GM12878 (cell line): ENCODE data around the gene CHD5. TPM values are rescaled to one million over a fixed set of nuclear protein-coding genes. Genes with fewer than 3 reads are reported as not detected.

Experiments
- ATAC-seq: fragments of 200-7000 bp; cut with Tn5 transposase; 3 replicates; pipeline ENCODE4 v1.9.1; 2020; ENCODE audit warnings: mild to moderate bottlenecking, moderate library complexity
- BruUV-seq: library from RNA; stranded (reverse); fragments of 400-500 nt; replicated peaks from 2 replicates; lab custom pipeline; 2021; lab: Mats Ljungman, UMichigan
- CTCF ChIA-PET: fragments of 300-600 bp; sonication (Branson Sonifier 250); formaldehyde crosslinking; extraction: SDS; loops from one replicate; lab custom pipeline; 2021; ENCODE audit warnings: inconsistent platforms; lab: Yijun Ruan, JAX
- POLR2A ChIA-PET: fragments of 350-600 bp; formaldehyde crosslinking; extraction: SDS; loops from one replicate; lab custom pipeline; 2021; ENCODE audit warnings: inconsistent platforms; lab: Charles Lee
- RAD21 ChIA-PET: fragments of 300-600 bp; sonication (Branson Sonifier 250); formaldehyde crosslinking; loops from one replicate; lab custom pipeline; 2023; ENCODE audit warnings: antibody characterized with exemption; ENCODE audit not compliant: unreplicated experiment; lab: Charles Lee
- SMC1A ChIA-PET: fragments of 300-600 bp; sonication (Branson Sonifier 250); formaldehyde crosslinking; loops from one replicate; lab custom pipeline; 2023; ENCODE audit not compliant: unreplicated experiment, uncharacterized antibody; lab: Charles Lee
- DNase-seq: peaks from one replicate; pipeline ENCODE4 v3.0.0-alpha.2; 2011; ENCODE audit warnings: low read depth, low spot score
- FAIRE-seq: peaks from 3 replicates; lab custom pipeline; 2011; peaks lifted over from hg19 to GRCh38; lab: Jason Lieb, UNC
- H2AFZ ChIP-seq: 2 replicates; pipeline ENCODE4 v1.6.0; 2011; ENCODE audit warnings: low read depth, low read length, control low read depth; ENCODE audit not compliant: control insufficient read depth
- H3K27ac ChIP-seq: 2 replicates; pipeline ENCODE4 v1.5.1; 2011; ENCODE audit warnings: control low read depth; ENCODE audit not compliant: control insufficient read depth, insufficient read depth
- H3K27me3 ChIP-seq, 2 experiments: replicated peaks in 1 of 2; 2 replicates each; pipeline versions ENCODE4 v1.6.0 to v1.6.1; 2011; ENCODE audit warnings: low read length in 1 of 2; ENCODE audit not compliant: control insufficient read depth in 2 of 2, insufficient read depth in 2 of 2
- H3K36me3 ChIP-seq, 2 experiments: 2 replicates each; pipeline ENCODE4 v1.5.1; 2011; ENCODE audit warnings: low read length in 1 of 2; ENCODE audit not compliant: control insufficient read depth in 2 of 2, insufficient read depth in 2 of 2
- H3K4me1 ChIP-seq: 2 replicates; pipeline ENCODE4 v1.6.1; 2011; ENCODE audit warnings: mild to moderate bottlenecking, low read length, moderate library complexity, mixed read lengths; ENCODE audit not compliant: control insufficient read depth, insufficient read depth
- H3K4me2 ChIP-seq: 2 replicates; pipeline ENCODE4 v1.6.0; 2011; ENCODE audit warnings: control low read depth; ENCODE audit not compliant: control insufficient read depth, insufficient read depth
- H3K4me3 ChIP-seq: fragments of 200-600 bp; sonication (generic); 2 replicates; pipeline ENCODE4 v1.5.1; 2016
- H3K79me2 ChIP-seq: 2 replicates; pipeline ENCODE4 v1.6.0; 2011; ENCODE audit warnings: low read length; ENCODE audit not compliant: control insufficient read depth, insufficient read depth
- H3K9ac ChIP-seq: 2 replicates; pipeline ENCODE4 v1.8.0; 2011; ENCODE audit warnings: low read length, control low read depth, mixed read lengths; ENCODE audit not compliant: control insufficient read depth, insufficient read depth
- H3K9me3 ChIP-seq: replicated peaks from 3 replicates; pipeline ENCODE4 v1.5.1; 2011; ENCODE audit warnings: mild to moderate bottlenecking, low read length; ENCODE audit not compliant: control insufficient read depth, insufficient read depth
- H4K20me1 ChIP-seq: 2 replicates; pipeline ENCODE4 v1.6.0; 2011; ENCODE audit not compliant: control insufficient read depth, insufficient read depth
- GATAD2B ChIP-seq: fragments of 450-650 bp; conservative IDR thresholded peaks from 2 replicates; pipeline ENCODE4 v1.6.1; 2017; ENCODE audit warnings: low read depth, mild to moderate bottlenecking, moderate library complexity
- MEF2A ChIP-seq: IDR thresholded peaks from 2 replicates; pipeline ENCODE4 v1.6.1; 2011; ENCODE audit warnings: low read depth, mild to moderate bottlenecking, low read length, moderate library complexity; ENCODE audit not compliant: insufficient read depth
- POLR2A ChIP-seq: IDR thresholded peaks from 2 replicates; pipeline ENCODE4 v1.6.1; 2011; ENCODE audit warnings: low read depth, mild to moderate bottlenecking, low read length
- STAT3 ChIP-seq: IDR thresholded peaks from 2 replicates; pipeline ENCODE4 v1.6.1; 2011; ENCODE audit warnings: low read depth, low read length, improper control_type of control experiment
- YY1 ChIP-seq: IDR thresholded peaks from 2 replicates; pipeline ENCODE4 v1.6.1; 2011; ENCODE audit warnings: low read depth, mild to moderate bottlenecking, low read length
- ZNF207 ChIP-seq: fragments of 450-650 bp; IDR thresholded peaks from 2 replicates; pipeline ENCODE4 v1.6.1; 2014; ENCODE audit warnings: antibody characterized with exemption, mild to moderate bottlenecking, borderline replicate concordance
- ZNF217 ChIP-seq: fragments of 450-650 bp; IDR thresholded peaks from 2 replicates; pipeline ENCODE4 v1.6.1; 2017; ENCODE audit warnings: antibody characterized with exemption, mild to moderate bottlenecking
- WGBS: methylation state at CpG from one replicate; pipeline ENCODE4 v1.1.6; 2016; ENCODE audit warnings: low lambda C conversion rate; ENCODE audit not compliant: insufficient replicate concordance, insufficient coverage; ENCODE audit errors: missing lambda C conversion rate; 5-methylcytosine and 5-hydroxymethylcytosine counted together
- in situ Hi-C: fragments of 300-500 bp; cut with MboI; formaldehyde crosslinking; loops from 9 replicates; pipeline ENCODE4 v1.14.3; 2018; ENCODE audit warnings: mixed read lengths
- intact Hi-C: fragments of 100-400 bp; cut with micrococcal nuclease; formaldehyde crosslinking; loops from one replicate; pipeline ENCODE4 v1.14.2; 2022; ENCODE audit not compliant: unreplicated experiment
- polyA plus RNA-seq, 11 experiments: library from polyadenylated mRNA; depleted of rRNA in 4 of 11; unstranded in 6 of 11; stranded (reverse) in 5 of 11; fragments of >200 nt; fragmentation: Nextera tagmentation in 4 of 11; fragmentation: Illumina TruSeq in 1 of 11; extraction: Ambion mirVana in 4 of 11; extraction: Trizol in 1 of 11; gene quantifications; 1 replicate in 1 of 11; 2 replicates in 10 of 11; pipeline versions ENCODE4 v1.2.1 to v1.2.3, GENCODE V29; 2011 to 2016; ENCODE audit warnings: inconsistent platforms in 2 of 11, missing spikeins in 2 of 11, low read depth in 1 of 11
- total RNA-seq, 4 experiments: library from RNA; depleted of rRNA in 3 of 4; stranded (reverse); fragments of >200 nt in 3 of 4; fragmentation: Illumina TruSeq in 1 of 4; extraction: Trizol in 1 of 4; gene quantifications; 2 replicates each; pipeline versions ENCODE4 v1.2.1 to v1.2.3, GENCODE V29; 2013 to 2021
- TF ChIP-seq, protein P1 (sequence below): fragments of 450-650 bp; IDR thresholded peaks from 2 replicates; pipeline ENCODE4 v1.6.1; 2017; ENCODE audit warnings: low read depth, mild to moderate bottlenecking, moderate library complexity
- TF ChIP-seq, protein P2 (sequence below): fragments of 450-650 bp; IDR thresholded peaks from 2 replicates; pipeline ENCODE4 v1.6.1; 2018; ENCODE audit warnings: mild to moderate bottlenecking, low read depth, moderate library complexity; ENCODE audit not compliant: partially characterized antibody
- TF ChIP-seq, protein P3 (sequence below): IDR thresholded peaks from 2 replicates; pipeline ENCODE4 v1.6.1; 2011; ENCODE audit warnings: borderline replicate concordance, low read depth, mild to moderate bottlenecking, moderate library complexity, low read length; ENCODE audit not compliant: insufficient read depth, poor library complexity, severe bottlenecking

Gene CHD5
- total and polyA plus RNA-seq, 10 of the 15 experiments (the other 5 are each of a cell fraction or from before 2014, with no cell fraction given): 0.03 to 0.49 (median 0.13) TPM; not detected in 3

DNA sequence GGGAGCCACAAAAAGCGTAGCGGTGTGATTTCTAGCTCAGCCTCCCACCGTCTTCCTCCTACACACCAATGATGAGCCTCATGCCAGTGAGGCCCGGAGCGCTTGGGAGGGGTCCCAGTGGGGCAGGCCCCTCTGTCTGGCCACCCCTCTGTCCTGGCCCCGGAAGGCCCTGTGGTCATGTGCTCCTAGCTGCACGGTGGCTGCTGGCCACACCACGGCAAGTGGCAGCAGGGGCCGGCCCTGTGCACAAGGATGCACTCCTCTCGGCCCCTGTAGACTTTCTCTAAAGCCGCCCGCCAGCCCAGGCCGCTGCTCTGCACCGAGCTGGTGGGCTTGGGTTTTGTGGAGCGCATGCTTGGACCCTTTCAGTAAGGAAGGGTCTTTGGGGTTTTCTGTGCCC is 80.8 kb downstream of the CHD5 start:
- Histone ChIP-seq H3K4me3 (no peak overlapping the region), H3K4me2 (no peak overlapping the region), H2AFZ (no peak overlapping the region), H3K79me2 (no peaks in the 10 kb centered on the region), H3K36me3 (peaks cover 0 to 14% of the 10 kb centered on the region in 2 experiments; a peak in 3 of 4 replicates), H3K9ac (no peak overlapping the region), H3K27ac (no peak overlapping the region), H3K27me3 (no peaks in the 10 kb centered on the region), H4K20me1 (no peaks in the 10 kb centered on the region), H3K4me1 (no peaks in the 10 kb centered on the region), H3K9me3 (no peaks in the 10 kb centered on the region)
- FAIRE-seq (no peak), DNase-seq (no peak), ATAC-seq (no peak)
- BruUV-seq: no TSS peak
- ChIA-PET CTCF (no interaction called here), POLR2A (no interaction called here), SMC1A (no interaction called here), RAD21 (no interaction called here)
- 91% methylated on average over 15 of the region's 15 CpGs for WGBS
- TF ChIP-seq POLR2A (peak; percentile 5; the same call in 1 of the 2 replicates), MEF2A (no peak)
- intact Hi-C loops: no loop called here
- in situ Hi-C loops: no loop called here

DNA sequence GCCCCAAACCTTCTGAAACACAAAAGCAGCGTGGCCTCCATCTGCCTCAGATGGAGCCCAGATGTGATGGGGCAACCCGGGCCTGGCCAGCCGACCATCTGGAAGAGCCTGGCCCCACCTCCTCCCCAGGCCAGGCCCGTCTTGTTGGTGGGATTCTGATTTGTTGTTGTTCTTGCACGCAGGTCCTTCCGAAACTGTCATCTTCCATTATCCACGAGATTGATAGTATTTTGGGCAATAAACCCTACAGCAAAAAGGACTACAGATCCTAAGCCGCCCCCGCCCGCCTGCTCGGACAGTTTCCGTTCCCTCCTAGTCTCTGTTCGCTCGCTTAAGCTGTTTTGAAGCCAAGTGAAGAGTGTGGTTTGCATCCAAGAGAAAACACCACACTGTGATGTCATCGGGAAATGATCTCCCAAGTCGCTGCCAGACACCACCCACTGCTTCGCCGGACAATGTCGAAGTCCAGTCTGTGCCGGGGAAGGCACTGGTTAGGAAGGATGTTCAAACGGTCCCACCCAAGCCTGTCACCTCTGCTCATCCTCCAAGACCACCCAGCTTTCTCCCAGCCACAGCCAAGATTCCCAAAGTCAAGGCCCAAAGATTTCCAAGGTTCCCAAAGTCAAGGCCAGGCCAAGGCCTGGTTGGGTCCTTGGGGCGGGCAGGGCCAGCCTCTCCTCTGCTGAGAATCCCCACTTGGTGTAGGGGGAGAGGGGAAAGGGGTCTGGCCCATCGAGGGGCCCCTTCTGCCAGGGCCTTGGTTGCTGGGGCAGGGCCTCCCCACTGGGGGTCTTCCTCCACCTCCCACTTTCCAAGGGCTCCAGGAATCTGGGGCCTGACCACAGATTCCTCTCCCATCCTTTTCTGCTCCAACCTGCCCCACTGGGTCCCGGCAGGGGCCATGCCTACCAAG is 81.6 kb downstream of the CHD5 start:
- H3K4me2 ChIP-seq: no peak overlapping the region
- no peaks in the 10 kb centered on the region for H4K20me1 ChIP-seq
- H3K9ac ChIP-seq: no peak overlapping the region
- no peak for FAIRE-seq
- POLR2A ChIA-PET: no interaction called here
- no peak overlapping the region for H2AFZ ChIP-seq
- SMC1A ChIA-PET: no interaction called here
- no peaks in the 10 kb centered on the region for H3K9me3 ChIP-seq
- no peaks in the 10 kb centered on the region for H3K4me1 ChIP-seq
- CTCF ChIA-PET: no interaction called here
- TSS peak; percentile 56 for BruUV-seq
- RAD21 ChIA-PET: no interaction called here
- in situ Hi-C loops (no loop called here), intact Hi-C loops (no loop called here)
- peaks cover 0 to 14% of the 10 kb centered on the region in 2 experiments; a peak in 3 of 4 replicates for H3K36me3 ChIP-seq
- H3K4me3 ChIP-seq: no peak overlapping the region
- H3K27ac ChIP-seq: no peak overlapping the region
- H3K27me3 ChIP-seq: no peaks in the 10 kb centered on the region
- WGBS: 90% methylated on average over 24 of the region's 24 CpGs
- DNase-seq: no peak
- H3K79me2 ChIP-seq: no peaks in the 10 kb centered on the region
- ATAC-seq: no peak
- TF ChIP-seq YY1 (no peak), ZNF217 (no peak), GATAD2B (no peak), POLR2A (no peak), STAT3 (no peak), ZNF207 (no peak)
- TF ChIP-seq, protein P1, sequence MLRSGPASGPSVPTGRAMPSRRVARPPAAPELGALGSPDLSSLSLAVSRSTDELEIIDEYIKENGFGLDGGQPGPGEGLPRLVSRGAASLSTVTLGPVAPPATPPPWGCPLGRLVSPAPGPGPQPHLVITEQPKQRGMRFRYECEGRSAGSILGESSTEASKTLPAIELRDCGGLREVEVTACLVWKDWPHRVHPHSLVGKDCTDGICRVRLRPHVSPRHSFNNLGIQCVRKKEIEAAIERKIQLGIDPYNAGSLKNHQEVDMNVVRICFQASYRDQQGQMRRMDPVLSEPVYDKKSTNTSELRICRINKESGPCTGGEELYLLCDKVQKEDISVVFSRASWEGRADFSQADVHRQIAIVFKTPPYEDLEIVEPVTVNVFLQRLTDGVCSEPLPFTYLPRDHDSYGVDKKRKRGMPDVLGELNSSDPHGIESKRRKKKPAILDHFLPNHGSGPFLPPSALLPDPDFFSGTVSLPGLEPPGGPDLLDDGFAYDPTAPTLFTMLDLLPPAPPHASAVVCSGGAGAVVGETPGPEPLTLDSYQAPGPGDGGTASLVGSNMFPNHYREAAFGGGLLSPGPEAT: no peak
- TF ChIP-seq, protein P2, sequence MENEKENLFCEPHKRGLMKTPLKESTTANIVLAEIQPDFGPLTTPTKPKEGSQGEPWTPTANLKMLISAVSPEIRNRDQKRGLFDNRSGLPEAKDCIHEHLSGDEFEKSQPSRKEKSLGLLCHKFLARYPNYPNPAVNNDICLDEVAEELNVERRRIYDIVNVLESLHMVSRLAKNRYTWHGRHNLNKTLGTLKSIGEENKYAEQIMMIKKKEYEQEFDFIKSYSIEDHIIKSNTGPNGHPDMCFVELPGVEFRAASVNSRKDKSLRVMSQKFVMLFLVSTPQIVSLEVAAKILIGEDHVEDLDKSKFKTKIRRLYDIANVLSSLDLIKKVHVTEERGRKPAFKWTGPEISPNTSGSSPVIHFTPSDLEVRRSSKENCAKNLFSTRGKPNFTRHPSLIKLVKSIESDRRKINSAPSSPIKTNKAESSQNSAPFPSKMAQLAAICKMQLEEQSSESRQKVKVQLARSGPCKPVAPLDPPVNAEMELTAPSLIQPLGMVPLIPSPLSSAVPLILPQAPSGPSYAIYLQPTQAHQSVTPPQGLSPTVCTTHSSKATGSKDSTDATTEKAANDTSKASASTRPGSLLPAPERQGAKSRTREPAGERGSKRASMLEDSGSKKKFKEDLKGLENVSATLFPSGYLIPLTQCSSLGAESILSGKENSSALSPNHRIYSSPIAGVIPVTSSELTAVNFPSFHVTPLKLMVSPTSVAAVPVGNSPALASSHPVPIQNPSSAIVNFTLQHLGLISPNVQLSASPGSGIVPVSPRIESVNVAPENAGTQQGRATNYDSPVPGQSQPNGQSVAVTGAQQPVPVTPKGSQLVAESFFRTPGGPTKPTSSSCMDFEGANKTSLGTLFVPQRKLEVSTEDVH: no peak
- TF ChIP-seq, protein P3, sequence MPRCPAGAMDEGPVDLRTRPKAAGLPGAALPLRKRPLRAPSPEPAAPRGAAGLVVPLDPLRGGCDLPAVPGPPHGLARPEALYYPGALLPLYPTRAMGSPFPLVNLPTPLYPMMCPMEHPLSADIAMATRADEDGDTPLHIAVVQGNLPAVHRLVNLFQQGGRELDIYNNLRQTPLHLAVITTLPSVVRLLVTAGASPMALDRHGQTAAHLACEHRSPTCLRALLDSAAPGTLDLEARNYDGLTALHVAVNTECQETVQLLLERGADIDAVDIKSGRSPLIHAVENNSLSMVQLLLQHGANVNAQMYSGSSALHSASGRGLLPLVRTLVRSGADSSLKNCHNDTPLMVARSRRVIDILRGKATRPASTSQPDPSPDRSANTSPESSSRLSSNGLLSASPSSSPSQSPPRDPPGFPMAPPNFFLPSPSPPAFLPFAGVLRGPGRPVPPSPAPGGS: no peak
